TTC549 (cell line): Measurements from ENCODE around the gene RASIP1.
"Not testable (repeated sequence)": the region's sequence is repeated elsewhere in the genome, so short reads cannot be mapped to it uniquely, and the experiment has no call there.

Experiments
- FAIRE-seq: peaks from 2 replicates; lab custom pipeline; 2012; peaks lifted over from hg19 to GRCh38; lab: Jason Lieb, UNC

The RASIP1 gene

GRCh38 chr19:48740164-48740972, at the start of gene RASIP1:
TSS of gene RASIP1 (minus strand) at chr19:48740610. CDS start at chr19:48740282, 328 bp downstream.
- no peak for FAIRE-seq

GRCh38 chr19:48787331-48787730, 46.9 kb upstream of the RASIP1 start:
- not testable (repeated sequence) for FAIRE-seq

- FAIRE-seq = not testable (repeated sequence)
These were observed 46.0 kb upstream of the RASIP1 start for GRCh38 chr19:48786422-48786821.

- FAIRE-seq = no peak
These were observed 44.1 kb upstream of the RASIP1 start for GRCh38 chr19:48784527-48784926.

GRCh38 chr19:48780631-48781391, 40.4 kb upstream of the RASIP1 start:
- no peak for FAIRE-seq

- no peak for FAIRE-seq
These were observed 39.2 kb upstream of the RASIP1 start for GRCh38 chr19:48779636-48780035.

- FAIRE-seq = no peak
These were observed 37.3 kb upstream of the RASIP1 start for GRCh38 chr19:48777720-48778119.

GRCh38 chr19:48777139-48777538, 36.7 kb upstream of the RASIP1 start:
- FAIRE-seq = no peak

- FAIRE-seq = no peak
These were observed 32.1 kb upstream of the RASIP1 start for GRCh38 chr19:48772503-48772953.

- no peak for FAIRE-seq
These were observed 30.5 kb upstream of the RASIP1 start for GRCh38 chr19:48770734-48771472.

- FAIRE-seq = no peak
These were observed 29.9 kb upstream of the RASIP1 start for GRCh38 chr19:48770266-48770665.

GRCh38 chr19:48768994-48769713, 28.7 kb upstream of the RASIP1 start:
- FAIRE-seq = no peak

GRCh38 chr19:48768171-48768753, 27.9 kb upstream of the RASIP1 start:
- not testable (repeated sequence) for FAIRE-seq

GRCh38 chr19:48765816-48766215, 25.4 kb upstream of the RASIP1 start:
- not testable (repeated sequence) for FAIRE-seq

GRCh38 chr19:48760504-48761205, 20.2 kb upstream of the RASIP1 start:
- no peak for FAIRE-seq

GRCh38 chr19:48757741-48758144, 17.3 kb upstream of the RASIP1 start:
- FAIRE-seq = no peak

- no peak for FAIRE-seq
These were observed 16.8 kb upstream of the RASIP1 start for GRCh38 chr19:48757089-48757675.

GRCh38 chr19:48756686-48757085, 16.3 kb upstream of the RASIP1 start:
- no peak for FAIRE-seq

- no peak for FAIRE-seq
These were observed 15.8 kb upstream of the RASIP1 start for GRCh38 chr19:48756212-48756611.

GRCh38 chr19:48755787-48756186, 15.4 kb upstream of the RASIP1 start:
- FAIRE-seq = no peak
